Measurements from ENCODE around the gene RAC3.

Gene RAC3

GRCh38 chr17:82012261-82012639 lies 19.2 kb upstream of the RAC3 start:
- H3K27ac ChIP-seq, result no peak overlapping the region

DNA sequence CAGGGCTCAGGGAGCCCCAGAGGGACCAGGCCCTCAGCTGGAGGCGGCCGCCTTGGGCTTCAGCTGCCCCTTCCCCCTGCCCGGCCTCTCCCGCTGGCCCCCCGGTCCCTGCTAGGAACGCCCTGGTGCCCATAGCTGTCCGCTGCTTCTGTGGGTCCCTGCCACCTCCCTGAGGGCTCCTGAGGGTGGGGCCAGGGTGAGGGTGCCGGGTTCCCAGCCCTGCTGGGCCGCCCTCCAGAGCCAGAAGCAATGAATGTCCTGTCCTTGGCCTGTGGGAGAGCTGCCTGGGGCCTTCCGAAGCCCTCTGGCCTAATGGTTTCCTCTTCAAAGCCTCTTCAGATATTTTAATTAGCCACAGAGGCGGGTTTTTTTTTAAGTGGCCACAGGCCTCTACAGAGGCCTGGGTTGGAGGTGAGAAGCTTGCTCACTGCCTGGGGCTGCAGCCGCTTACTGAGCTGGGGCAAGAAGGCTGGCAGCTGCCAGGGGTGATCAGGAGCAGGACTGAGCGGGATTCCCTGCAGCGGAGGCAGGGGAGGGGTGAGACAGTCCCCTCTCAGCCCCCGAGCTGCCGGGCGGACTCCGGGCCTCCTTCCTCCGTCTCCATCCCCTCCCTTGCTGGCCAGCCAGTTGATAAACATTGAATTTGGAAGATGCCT lies 18.7 kb upstream of the RAC3 start:
- no peak for TF ChIP-seq CTCF (conservative IDR thresholded peaks at IDR 0.05)
- no peak overlapping the region for H3K27ac ChIP-seq

More at GRCh38 chr17:82012261-82012639, 19.2 kb upstream of the RAC3 start:
- no peak for TF ChIP-seq CTCF (conservative IDR thresholded peaks at IDR 0.05)

- H3K27ac ChIP-seq, result no peak overlapping the region
- no peak for TF ChIP-seq CTCF (conservative IDR thresholded peaks at IDR 0.05)
Measured at GRCh38 chr17:82013341-82013740, 18.1 kb upstream of the RAC3 start.

GRCh38 chr17:82013772-82014321 lies 17.6 kb upstream of the RAC3 start:
- TF ChIP-seq CTCF (conservative IDR thresholded peaks at IDR 0.05), result no peak
- H3K27ac ChIP-seq, result no peak overlapping the region

- no peak for TF ChIP-seq CTCF (conservative IDR thresholded peaks at IDR 0.05)
Measured at GRCh38 chr17:82014432-82014831, 17.0 kb upstream of the RAC3 start.

DNA sequence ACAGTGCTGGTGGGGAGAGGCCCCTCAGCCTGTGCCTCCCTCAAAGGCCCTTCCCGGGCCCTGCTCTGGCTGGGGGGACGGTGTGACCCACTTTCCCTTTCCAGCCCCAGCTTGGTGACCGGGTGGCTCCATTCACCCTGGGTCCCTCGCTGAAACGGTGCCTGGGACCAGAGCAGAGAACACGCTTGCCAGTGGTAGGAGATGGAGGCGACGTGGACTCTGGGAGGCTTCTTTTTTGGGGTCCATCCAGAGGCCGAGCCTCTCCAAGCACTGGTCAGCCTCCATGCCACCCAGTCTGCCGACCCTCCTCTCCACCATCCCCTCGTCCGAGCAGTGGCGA lies 16.5 kb upstream of the RAC3 start:
- no peak overlapping the region for H3K27ac ChIP-seq
- no peak for TF ChIP-seq CTCF (conservative IDR thresholded peaks at IDR 0.05)

More at GRCh38 chr17:82014432-82014831, 17.0 kb upstream of the RAC3 start:
- H3K27ac ChIP-seq, result no peak overlapping the region

DNA sequence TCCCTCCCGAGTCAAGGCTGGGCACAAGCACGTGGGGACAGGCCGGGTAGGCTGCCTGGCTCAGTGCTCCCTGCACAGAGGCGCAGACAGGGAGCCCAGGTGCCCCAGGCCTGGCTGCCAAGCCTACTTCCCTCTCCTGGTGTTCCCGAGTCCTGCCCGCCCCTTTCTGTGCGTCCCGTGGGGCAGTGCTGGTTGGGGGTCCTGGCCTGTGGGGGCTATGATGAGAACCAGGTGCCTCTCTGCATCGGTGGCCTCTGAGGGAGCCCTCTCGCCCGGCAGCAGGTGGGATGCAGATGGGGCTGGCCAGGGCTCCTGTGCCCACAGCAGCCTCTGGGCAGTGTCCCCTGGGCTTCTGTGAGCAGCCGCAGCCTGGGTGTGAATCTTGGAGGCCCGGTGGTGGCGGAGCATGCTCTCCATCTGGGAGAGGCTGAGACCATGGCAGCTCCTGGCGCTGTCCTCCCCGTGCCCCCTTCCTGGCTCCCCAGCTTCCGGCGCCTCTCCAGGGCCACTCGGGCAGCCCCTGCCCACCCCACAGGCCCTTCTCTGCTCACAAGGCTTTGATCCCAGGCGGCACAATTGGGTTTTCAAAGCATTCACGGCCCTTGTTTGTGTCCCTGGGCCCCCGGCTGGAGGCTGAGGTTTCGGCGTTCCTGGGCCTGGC lies 16.0 kb upstream of the RAC3 start:
- no peak for TF ChIP-seq CTCF (conservative IDR thresholded peaks at IDR 0.05)
- H3K27ac ChIP-seq, result no peak overlapping the region

All from VCaP (cell line).